ENCODE results near the gene PER3. TPM values are rescaled to one million over a fixed set of nuclear protein-coding genes. Genes with fewer than 3 reads are reported as not detected.

The PER3 gene
- total and polyA plus RNA-seq, 4 donors: 3.4 to 21.1 (median 11.5) TPM

- Histone ChIP-seq H3K27me3 (ENCODE audit: control insufficient read depth in 3 of 3, insufficient read depth in 3 of 3, low read length in 2 of 3) (no peaks in the 10 kb centered on the region), H3K9me3 (ENCODE audit: control insufficient read depth in 4 of 4, insufficient read depth in 3 of 4, low read length in 3 of 4) (no peaks in the 10 kb centered on the region), H3K4me1 (ENCODE audit: control insufficient read depth in 5 of 5, insufficient read depth in 5 of 5, low read length in 5 of 5) (peaks cover 3 to 10% (median 4%) of the 10 kb centered on the region in 5 donors), H3K36me3 (ENCODE audit: control insufficient read depth in 4 of 4, insufficient read depth in 4 of 4, low read length in 4 of 4) (no peaks in the 10 kb centered on the region), H3K27ac (ENCODE audit: low read depth in 1 of 2, low read length in 1 of 2) (no peak overlapping the region), H3K4me3 (no peak overlapping the region), H3K9ac (ENCODE audit: insufficient read depth in 1 of 2, low read length in 2 of 2) (no peak overlapping the region)
- DNase-seq (no peak), ATAC-seq (ENCODE audit: insufficient read depth, low FRiP score) (no peak)
- TF ChIP-seq CTCF (IDR thresholded peaks at IDR 0.05; ENCODE audit: control extremely low read depth, extremely low read depth): no peak
- 77 to 79% methylated on average over 4 of the region's 4 CpGs for WGBS, 2 donors
Observed at GRCh38 chr1:7767176-7767575, 16.9 kb upstream of the PER3 start.

GRCh38 chr1:7768583-7768982 lies 15.5 kb upstream of the PER3 start:
- no peaks in the 10 kb centered on the region for H3K9me3 ChIP-seq (ENCODE audit: control insufficient read depth in 4 of 4, insufficient read depth in 3 of 4, low read length in 3 of 4)
- H3K4me3 ChIP-seq: no peak overlapping the region
- WGBS, 2 donors: 52 to 61% methylated on average over 2 of the region's 2 CpGs
- H3K27me3 ChIP-seq (ENCODE audit: control insufficient read depth in 3 of 3, insufficient read depth in 3 of 3, low read length in 2 of 3): no peaks in the 10 kb centered on the region
- no peak for ATAC-seq (ENCODE audit: insufficient read depth, low FRiP score)
- TF ChIP-seq CTCF (IDR thresholded peaks at IDR 0.05; ENCODE audit: control extremely low read depth, extremely low read depth): no peak
- DNase-seq: no peak
- no peak overlapping the region for H3K9ac ChIP-seq (ENCODE audit: insufficient read depth in 1 of 2, low read length in 2 of 2)
- no peak overlapping the region for H3K27ac ChIP-seq (ENCODE audit: low read depth in 1 of 2, low read length in 1 of 2)
- peaks cover 0 to 2% (median under 1%) of the 10 kb centered on the region in 4 donors for H3K36me3 ChIP-seq (ENCODE audit: control insufficient read depth in 4 of 4, insufficient read depth in 4 of 4, low read length in 4 of 4)
- H3K4me1 ChIP-seq (ENCODE audit: control insufficient read depth in 5 of 5, insufficient read depth in 5 of 5, low read length in 5 of 5): peaks cover 3 to 12% (median 5%) of the 10 kb centered on the region in 5 donors

GRCh38 chr1:7769673-7770412 lies 14.2 kb upstream of the PER3 start:
- no peak overlapping the region for H3K4me3 ChIP-seq
- TF ChIP-seq CTCF (IDR thresholded peaks at IDR 0.05; ENCODE audit: control extremely low read depth, extremely low read depth): no peak
- H3K27ac ChIP-seq (ENCODE audit: low read depth in 1 of 2, low read length in 1 of 2): no peak overlapping the region
- peaks cover 3 to 5% (median 4%) of the 10 kb centered on the region in 4 donors for H3K36me3 ChIP-seq (ENCODE audit: control insufficient read depth in 4 of 4, insufficient read depth in 4 of 4, low read length in 4 of 4)
- H3K9ac ChIP-seq (ENCODE audit: insufficient read depth in 1 of 2, low read length in 2 of 2): no peak overlapping the region
- H3K4me1 ChIP-seq (ENCODE audit: control insufficient read depth in 5 of 5, insufficient read depth in 5 of 5, low read length in 5 of 5): peaks cover 3 to 12% (median 5%) of the 10 kb centered on the region in 5 donors
- H3K27me3 ChIP-seq (ENCODE audit: control insufficient read depth in 3 of 3, insufficient read depth in 3 of 3, low read length in 2 of 3): no peaks in the 10 kb centered on the region
- 90 to 95% methylated on average over 12 of the region's 12 CpGs for WGBS, 2 donors
- ATAC-seq (ENCODE audit: insufficient read depth, low FRiP score): no peak
- H3K9me3 ChIP-seq (ENCODE audit: control insufficient read depth in 4 of 4, insufficient read depth in 3 of 4, low read length in 3 of 4): no peaks in the 10 kb centered on the region
- DNase-seq: no peak
